H9 (cell line): Measurements from ENCODE around the gene N4BP3. TPM values are rescaled to one million over a fixed set of nuclear protein-coding genes. Genes with fewer than 3 reads are reported as not detected.

ENCODE experiments used
- DNase-seq: peaks from one replicate; pipeline ENCODE4 v3.0.0-alpha.2; 2017
- H2AFZ ChIP-seq: one replicate; pipeline ENCODE4 v1.6.1; 2013; ENCODE audit warnings: mild to moderate bottlenecking, low read length, control low read depth, moderate library complexity
- H2AK5ac ChIP-seq: 2 replicates; pipeline ENCODE4 v1.6.1; 2013; ENCODE audit warnings: low read length, control low read depth, mixed read lengths; ENCODE audit not compliant: insufficient read length
- H2BK120ac ChIP-seq: one replicate; pipeline ENCODE4 v1.6.1; 2013; ENCODE audit warnings: low read depth, mild to moderate bottlenecking, low read length, control low read depth, inconsistent platforms; ENCODE audit not compliant: poor library complexity, severe bottlenecking
- H2BK12ac ChIP-seq: 2 replicates; pipeline ENCODE4 v1.6.1; 2013; ENCODE audit warnings: low read length, control low read depth, mixed read lengths, low read depth; ENCODE audit not compliant: insufficient read length
- H2BK15ac ChIP-seq: 2 replicates; pipeline ENCODE4 v1.6.1; 2013; ENCODE audit warnings: low read depth, low read length, control low read depth
- H2BK20ac ChIP-seq: one replicate; pipeline ENCODE4 v1.6.1; 2013; ENCODE audit warnings: low read depth, mild to moderate bottlenecking, low read length, control low read depth, inconsistent platforms; ENCODE audit not compliant: poor library complexity, severe bottlenecking
- H2BK5ac ChIP-seq: 2 replicates; pipeline ENCODE4 v1.6.1; 2013; ENCODE audit warnings: low read length, control low read depth, mixed read lengths; ENCODE audit not compliant: insufficient read length
- H3K14ac ChIP-seq: 2 replicates; pipeline ENCODE4 v1.6.1; 2013; ENCODE audit warnings: low read length, control low read depth; ENCODE audit not compliant: insufficient read depth
- H3K18ac ChIP-seq: 2 replicates; pipeline ENCODE4 v1.6.1; 2013; ENCODE audit warnings: low read depth, mild to moderate bottlenecking, mixed read lengths, low read length, control low read depth; ENCODE audit not compliant: insufficient read length
- H3K23ac ChIP-seq: 2 replicates; pipeline ENCODE4 v1.6.1; 2013; ENCODE audit warnings: low read length, control low read depth, mixed read lengths, low read depth; ENCODE audit not compliant: insufficient read length
- H3K23me2 ChIP-seq: 2 replicates; pipeline ENCODE4 v1.6.1; 2013; ENCODE audit warnings: low read depth, mild to moderate bottlenecking, mixed read lengths, low read length, control low read depth; ENCODE audit not compliant: insufficient read length, poor library complexity, severe bottlenecking
- H3K27ac ChIP-seq: 2 replicates; pipeline ENCODE4 v1.5.1; 2013; ENCODE audit warnings: low read length, control low read depth, mixed read lengths, low read depth; ENCODE audit not compliant: insufficient read length
- H3K27me3 ChIP-seq: 2 replicates; pipeline ENCODE4 v1.6.1; 2013; ENCODE audit warnings: low read length, control low read depth, inconsistent platforms; ENCODE audit not compliant: insufficient read depth
- H3K4ac ChIP-seq: 2 replicates; pipeline ENCODE4 v1.6.1; 2013; ENCODE audit warnings: low read depth, mild to moderate bottlenecking, control low read depth, inconsistent platforms, low read length, moderate library complexity
- H3K4me1 ChIP-seq: 2 replicates; pipeline ENCODE4 v1.6.1; 2013; ENCODE audit warnings: low read length, control low read depth, inconsistent platforms; ENCODE audit not compliant: insufficient read depth
- H3K4me2 ChIP-seq: 2 replicates; pipeline ENCODE4 v1.6.1; 2013; ENCODE audit warnings: low read length, control low read depth, mixed read lengths; ENCODE audit not compliant: insufficient read length, insufficient read depth
- H3K56ac ChIP-seq: 2 replicates; pipeline ENCODE4 v1.6.1; 2013; ENCODE audit warnings: low read depth, mild to moderate bottlenecking, mixed read lengths, low read length, control low read depth; ENCODE audit not compliant: insufficient read length
- H3K79me1 ChIP-seq: 2 replicates; pipeline ENCODE4 v1.6.1; 2013; ENCODE audit warnings: low read depth, mild to moderate bottlenecking, moderate library complexity, low read length, control low read depth, inconsistent platforms; ENCODE audit not compliant: insufficient read depth, poor library complexity, severe bottlenecking
- H3K79me2 ChIP-seq: 2 replicates; pipeline ENCODE4 v1.6.1; 2013; ENCODE audit warnings: low read length, control low read depth, inconsistent platforms; ENCODE audit not compliant: insufficient read depth
- H3K9ac ChIP-seq: 2 replicates; pipeline ENCODE4 v1.6.1; 2013; ENCODE audit warnings: low read length, control low read depth, mixed read lengths; ENCODE audit not compliant: insufficient read length; ENCODE audit errors: extremely low read depth
- H3K9me3 ChIP-seq: one replicate; pipeline ENCODE4 v1.6.1; 2013; ENCODE audit warnings: low read depth, low read length, inconsistent platforms; ENCODE audit not compliant: control insufficient read depth
- H3T11ph ChIP-seq: one replicate; pipeline ENCODE4 v1.6.1; 2013; ENCODE audit warnings: mild to moderate bottlenecking, low read length, control low read depth, inconsistent platforms
- H4K20me1 ChIP-seq: one replicate; pipeline ENCODE4 v1.6.1; 2013; ENCODE audit not compliant: control insufficient read depth, insufficient read length, insufficient read depth
- H4K5ac ChIP-seq: 2 replicates; pipeline ENCODE4 v1.6.1; 2013; ENCODE audit warnings: low read depth, mild to moderate bottlenecking, mixed read lengths, low read length, control low read depth; ENCODE audit not compliant: insufficient read length
- H4K8ac ChIP-seq: replicated peaks from 2 replicates; pipeline ENCODE4 v1.6.1; 2013; ENCODE audit warnings: low read length, control low read depth, mixed read lengths, low read depth; ENCODE audit not compliant: insufficient read length
- H4K91ac ChIP-seq: 2 replicates; pipeline ENCODE4 v1.6.1; 2013; ENCODE audit warnings: low read depth, mild to moderate bottlenecking, moderate library complexity, mixed read lengths, low read length, control low read depth; ENCODE audit not compliant: insufficient read length
- H3K27ac Mint-ChIP-seq, 3 experiments: 2 replicates in 2 of 3; 3 replicates in 1 of 3; pipeline ENCODE4 v1.8.0; 2020 to 2021; ENCODE audit warnings: mixed read lengths in 3 of 3, mild to moderate bottlenecking in 1 of 3, moderate library complexity in 1 of 3
- H3K27me3 Mint-ChIP-seq: 2 replicates; pipeline ENCODE4 v1.8.0; 2021; ENCODE audit warnings: low read depth, mild to moderate bottlenecking, moderate library complexity, mixed read lengths
- H3K36me3 Mint-ChIP-seq, 3 experiments: 2 replicates in 2 of 3; 3 replicates in 1 of 3; pipeline ENCODE4 v1.8.0; 2020 to 2021; ENCODE audit warnings: low read depth in 3 of 3, mixed read lengths in 3 of 3; ENCODE audit not compliant: insufficient read depth in 1 of 3
- H3K4me1 Mint-ChIP-seq, 2 experiments: 2 replicates each; pipeline ENCODE4 v1.8.0; 2020; ENCODE audit warnings: mixed read lengths in 2 of 2
- H3K4me3 Mint-ChIP-seq, 2 experiments: 2 replicates in 1 of 2; 3 replicates in 1 of 2; pipeline ENCODE4 v1.8.0; 2020 to 2021; ENCODE audit warnings: mild to moderate bottlenecking in 2 of 2, mixed read lengths in 2 of 2, moderate library complexity in 1 of 2
- H3K9me3 Mint-ChIP-seq, 2 experiments: 2 replicates in 1 of 2; 3 replicates in 1 of 2; pipeline ENCODE4 v1.8.0; 2020; ENCODE audit warnings: mild to moderate bottlenecking in 2 of 2, mixed read lengths in 2 of 2, moderate library complexity in 1 of 2
- WGBS: extraction: QIAGEN DNeasy Blood & Tissue Kit; methylation state at CpG from one replicate; pipeline ENCODE4 v1.1.7; 2013; ENCODE audit warnings: missing lambda C conversion rate, low lambda C conversion rate, mixed read lengths; ENCODE audit not compliant: insufficient read length; ENCODE audit errors: extremely low coverage; 5-methylcytosine and 5-hydroxymethylcytosine counted together
- total RNA-seq: library from RNA; stranded (reverse); gene quantifications from 2 replicates; pipeline ENCODE4 v1.2.1, GENCODE V29; 2021
- TF ChIP-seq, protein P1 (sequence below): fragments of 200-600 bp; sonication (generic); conservative IDR thresholded peaks from 3 replicates; pipeline ENCODE4 v1.8.0; 2021; ENCODE audit warnings: antibody characterized with exemption, mild to moderate bottlenecking

The N4BP3 gene
- total RNA-seq, 1 experiment from 2014 or later = 32.1 TPM

DNA sequence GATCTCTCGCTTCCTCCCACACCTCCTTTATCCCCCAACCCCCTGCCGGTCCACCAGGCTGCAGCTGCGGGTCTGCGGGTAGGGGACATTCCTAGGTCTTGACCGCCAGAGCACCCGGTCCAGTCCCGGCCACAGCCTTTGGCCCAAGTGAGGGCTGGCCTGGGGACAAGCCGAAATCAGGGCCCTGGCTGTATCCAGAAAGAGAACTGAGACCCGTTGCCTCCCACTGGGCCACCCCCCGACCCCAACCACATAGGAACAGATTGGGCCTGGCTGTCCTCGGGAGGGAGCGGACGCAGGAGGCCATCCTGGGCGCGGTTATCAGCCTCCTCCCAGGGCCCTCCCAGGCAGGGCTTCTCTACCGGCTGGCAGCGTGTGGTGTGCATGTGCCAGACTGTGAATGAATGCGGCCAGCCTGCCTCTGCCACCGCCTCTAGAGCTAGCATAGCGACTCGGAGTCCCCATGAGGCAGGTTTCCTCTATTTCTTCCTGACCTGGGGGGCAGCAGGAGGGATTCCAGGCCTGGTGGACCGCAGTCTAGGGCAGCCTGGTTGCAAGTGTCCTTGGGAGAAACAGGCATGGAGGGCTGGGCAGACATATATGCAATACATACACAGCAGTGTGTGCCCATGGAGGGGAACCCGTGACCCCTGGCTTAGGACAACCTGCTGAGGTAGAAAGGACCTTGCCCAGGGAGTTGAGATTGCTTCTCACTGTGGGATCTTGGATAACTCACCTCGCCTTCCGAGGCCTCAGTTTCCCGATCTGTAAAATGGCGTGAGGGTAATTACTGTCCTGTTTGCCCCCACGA is 1.2 kb downstream of the N4BP3 start:
- no peak overlapping the region for H4K8ac ChIP-seq
- H3K27me3 ChIP-seq = no peaks in the 10 kb centered on the region
- H3K4me1 ChIP-seq = peaks cover 8% of the 10 kb centered on the region; the same call in 1 of the 2 replicates
- H2BK15ac ChIP-seq = no peak overlapping the region
- Mint-ChIP-seq H3K27me3 (peaks cover 9% of the 10 kb centered on the region), H3K4me3 (peak overlapping the region; percentile 98 to 100), H3K36me3 (peaks cover 4 to 15% (median 5%) of the 10 kb centered on the region in 3 experiments), H3K27ac (peak overlapping the region; percentile 95 to 97 (median 97)), H3K9me3 (peaks cover 5 to 7% of the 10 kb centered on the region in 2 experiments; a peak in 4 of 5 replicates), H3K4me1 (peaks cover 21 to 32% of the 10 kb centered on the region in 2 experiments)
- no peak overlapping the region for H4K5ac ChIP-seq
- peak overlapping the region; percentile 48 for H3K9ac ChIP-seq
- H3K79me2 ChIP-seq = peaks cover 32% of the 10 kb centered on the region; the same call in 1 of the 2 replicates
- no peak overlapping the region for H2BK12ac ChIP-seq
- no peak overlapping the region for H2AFZ ChIP-seq
- no peak overlapping the region for H2BK20ac ChIP-seq
- H3K14ac ChIP-seq = peak overlapping the region; percentile 14; the same call in 1 of the 2 replicates
- no peaks in the 10 kb centered on the region for H3K9me3 ChIP-seq
- H3T11ph ChIP-seq = no peak overlapping the region
- no peaks in the 10 kb centered on the region for H4K20me1 ChIP-seq
- no peak overlapping the region for H3K23ac ChIP-seq
- H2AK5ac ChIP-seq = no peak overlapping the region
- H2BK5ac ChIP-seq = no peak overlapping the region
- no peak overlapping the region for H3K27ac ChIP-seq
- no peak overlapping the region for H3K4ac ChIP-seq
- H3K56ac ChIP-seq = no peak overlapping the region
- no peak overlapping the region for H2BK120ac ChIP-seq
- no CpG with 5 or more reads among the region's 28 CpGs for WGBS
- TF ChIP-seq, protein P1, sequence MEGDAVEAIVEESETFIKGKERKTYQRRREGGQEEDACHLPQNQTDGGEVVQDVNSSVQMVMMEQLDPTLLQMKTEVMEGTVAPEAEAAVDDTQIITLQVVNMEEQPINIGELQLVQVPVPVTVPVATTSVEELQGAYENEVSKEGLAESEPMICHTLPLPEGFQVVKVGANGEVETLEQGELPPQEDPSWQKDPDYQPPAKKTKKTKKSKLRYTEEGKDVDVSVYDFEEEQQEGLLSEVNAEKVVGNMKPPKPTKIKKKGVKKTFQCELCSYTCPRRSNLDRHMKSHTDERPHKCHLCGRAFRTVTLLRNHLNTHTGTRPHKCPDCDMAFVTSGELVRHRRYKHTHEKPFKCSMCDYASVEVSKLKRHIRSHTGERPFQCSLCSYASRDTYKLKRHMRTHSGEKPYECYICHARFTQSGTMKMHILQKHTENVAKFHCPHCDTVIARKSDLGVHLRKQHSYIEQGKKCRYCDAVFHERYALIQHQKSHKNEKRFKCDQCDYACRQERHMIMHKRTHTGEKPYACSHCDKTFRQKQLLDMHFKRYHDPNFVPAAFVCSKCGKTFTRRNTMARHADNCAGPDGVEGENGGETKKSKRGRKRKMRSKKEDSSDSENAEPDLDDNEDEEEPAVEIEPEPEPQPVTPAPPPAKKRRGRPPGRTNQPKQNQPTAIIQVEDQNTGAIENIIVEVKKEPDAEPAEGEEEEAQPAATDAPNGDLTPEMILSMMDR = no peak
- DNase-seq = no peak
- H3K23me2 ChIP-seq = peaks cover 14% of the 10 kb centered on the region
- peak overlapping the region; percentile 84 for H3K4me2 ChIP-seq
- H3K18ac ChIP-seq = peak overlapping the region; percentile 36
- H3K79me1 ChIP-seq = no peaks in the 10 kb centered on the region
- H4K91ac ChIP-seq = no peak overlapping the region
